Chondrocyte (in vitro differentiated cells): ENCODE data around the gene RASL11A. TPM values are rescaled to one million over a fixed set of nuclear protein-coding genes. Genes with fewer than 3 reads are reported as not detected.

Source experiments
- DNase-seq: peaks from one replicate; pipeline ENCODE4 v3.0.0; 2021; ENCODE audit warnings: mixed read lengths, low spot score
- H3K27ac Mint-ChIP-seq: one replicate; pipeline ENCODE4 v1.8.0; 2021; ENCODE audit warnings: mild to moderate bottlenecking, moderate library complexity, mixed read lengths; ENCODE audit not compliant: unreplicated experiment
- H3K27me3 Mint-ChIP-seq: 2 replicates; pipeline ENCODE4 v1.8.0; 2021; ENCODE audit warnings: low read depth, mixed read lengths
- H3K36me3 Mint-ChIP-seq: 2 replicates; pipeline ENCODE4 v1.8.0; 2021; ENCODE audit warnings: low read depth, mixed read lengths
- H3K4me1 Mint-ChIP-seq: 2 replicates; pipeline ENCODE4 v1.8.0; 2021; ENCODE audit warnings: low read depth, mild to moderate bottlenecking, mixed read lengths
- H3K4me3 Mint-ChIP-seq: one replicate; pipeline ENCODE4 v1.8.0; 2021; ENCODE audit warnings: mild to moderate bottlenecking, moderate library complexity, mixed read lengths; ENCODE audit not compliant: unreplicated experiment
- H3K9me3 Mint-ChIP-seq: 2 replicates; pipeline ENCODE4 v1.8.0; 2021; ENCODE audit warnings: low read depth, mixed read lengths
- total RNA-seq: library from RNA; stranded (reverse); gene quantifications from 3 replicates; pipeline ENCODE4 v1.2.1, GENCODE V29; 2021
- TF ChIP-seq, protein P1 (sequence below): fragments of 200-600 bp; sonication (generic); IDR thresholded peaks from 2 replicates; pipeline ENCODE4 v1.5.0; 2021; ENCODE audit warnings: antibody characterized with exemption, mild to moderate bottlenecking, moderate library complexity

Gene RASL11A
- total RNA-seq, 1 donor from 2014 or later, result 3.1 TPM

DNA sequence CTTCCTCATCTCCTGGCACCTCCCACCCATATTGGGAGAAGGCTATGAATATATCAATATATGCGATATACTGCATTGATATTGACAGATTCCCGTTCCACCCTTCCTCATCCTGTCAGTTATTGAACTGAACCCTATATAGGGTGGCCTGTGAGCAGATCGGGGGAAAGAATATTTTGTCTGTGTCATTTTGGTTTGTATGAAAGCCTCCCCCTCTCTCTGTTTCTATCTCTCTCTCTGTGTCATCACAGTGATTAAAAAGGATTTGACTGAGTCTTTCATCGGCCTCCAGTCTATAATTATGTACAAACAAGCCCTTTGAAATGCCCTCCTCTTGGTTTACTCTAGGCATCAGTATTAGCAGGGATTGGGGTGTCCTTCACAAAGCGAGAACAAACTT lies 35.7 kb downstream of the RASL11A start:
- no peaks in the 10 kb centered on the region for H3K36me3 Mint-ChIP-seq
- TF ChIP-seq, protein P1, sequence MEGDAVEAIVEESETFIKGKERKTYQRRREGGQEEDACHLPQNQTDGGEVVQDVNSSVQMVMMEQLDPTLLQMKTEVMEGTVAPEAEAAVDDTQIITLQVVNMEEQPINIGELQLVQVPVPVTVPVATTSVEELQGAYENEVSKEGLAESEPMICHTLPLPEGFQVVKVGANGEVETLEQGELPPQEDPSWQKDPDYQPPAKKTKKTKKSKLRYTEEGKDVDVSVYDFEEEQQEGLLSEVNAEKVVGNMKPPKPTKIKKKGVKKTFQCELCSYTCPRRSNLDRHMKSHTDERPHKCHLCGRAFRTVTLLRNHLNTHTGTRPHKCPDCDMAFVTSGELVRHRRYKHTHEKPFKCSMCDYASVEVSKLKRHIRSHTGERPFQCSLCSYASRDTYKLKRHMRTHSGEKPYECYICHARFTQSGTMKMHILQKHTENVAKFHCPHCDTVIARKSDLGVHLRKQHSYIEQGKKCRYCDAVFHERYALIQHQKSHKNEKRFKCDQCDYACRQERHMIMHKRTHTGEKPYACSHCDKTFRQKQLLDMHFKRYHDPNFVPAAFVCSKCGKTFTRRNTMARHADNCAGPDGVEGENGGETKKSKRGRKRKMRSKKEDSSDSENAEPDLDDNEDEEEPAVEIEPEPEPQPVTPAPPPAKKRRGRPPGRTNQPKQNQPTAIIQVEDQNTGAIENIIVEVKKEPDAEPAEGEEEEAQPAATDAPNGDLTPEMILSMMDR, result no peak
- no peak overlapping the region for H3K4me3 Mint-ChIP-seq
- no peaks in the 10 kb centered on the region for H3K4me1 Mint-ChIP-seq
- DNase-seq, result no peak
- peaks cover 18% of the 10 kb centered on the region for H3K27me3 Mint-ChIP-seq
- H3K9me3 Mint-ChIP-seq, result peaks cover 4% of the 10 kb centered on the region
- no peak overlapping the region for H3K27ac Mint-ChIP-seq

DNA sequence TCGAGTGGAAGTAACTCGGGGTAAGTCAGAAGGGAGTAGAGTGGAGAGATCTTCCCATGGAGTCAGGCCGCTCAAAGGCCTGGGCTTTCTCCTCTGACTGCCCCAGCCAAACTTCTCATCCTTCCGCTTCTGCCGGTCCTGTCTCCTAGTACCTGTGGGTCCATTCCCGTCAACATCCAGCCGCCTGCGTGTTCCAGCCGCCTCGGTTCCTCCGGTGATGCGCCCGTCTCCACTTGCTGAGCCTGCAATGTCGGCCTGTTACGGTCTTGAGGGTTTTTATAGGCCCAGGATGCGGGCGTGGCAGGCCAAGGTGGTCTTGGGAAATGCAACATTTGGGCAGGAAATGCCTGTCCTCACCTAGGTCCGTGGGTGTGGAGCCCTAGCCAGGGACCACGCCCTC lies 38.3 kb downstream of the RASL11A start:
- DNase-seq, result no peak
- TF ChIP-seq, protein P1, result no peak
- Mint-ChIP-seq H3K4me1 (peaks cover 6% of the 10 kb centered on the region), H3K9me3 (no peaks in the 10 kb centered on the region), H3K27me3 (peaks cover 20% of the 10 kb centered on the region), H3K4me3 (no peak overlapping the region), H3K36me3 (no peaks in the 10 kb centered on the region), H3K27ac (no peak overlapping the region)

DNA sequence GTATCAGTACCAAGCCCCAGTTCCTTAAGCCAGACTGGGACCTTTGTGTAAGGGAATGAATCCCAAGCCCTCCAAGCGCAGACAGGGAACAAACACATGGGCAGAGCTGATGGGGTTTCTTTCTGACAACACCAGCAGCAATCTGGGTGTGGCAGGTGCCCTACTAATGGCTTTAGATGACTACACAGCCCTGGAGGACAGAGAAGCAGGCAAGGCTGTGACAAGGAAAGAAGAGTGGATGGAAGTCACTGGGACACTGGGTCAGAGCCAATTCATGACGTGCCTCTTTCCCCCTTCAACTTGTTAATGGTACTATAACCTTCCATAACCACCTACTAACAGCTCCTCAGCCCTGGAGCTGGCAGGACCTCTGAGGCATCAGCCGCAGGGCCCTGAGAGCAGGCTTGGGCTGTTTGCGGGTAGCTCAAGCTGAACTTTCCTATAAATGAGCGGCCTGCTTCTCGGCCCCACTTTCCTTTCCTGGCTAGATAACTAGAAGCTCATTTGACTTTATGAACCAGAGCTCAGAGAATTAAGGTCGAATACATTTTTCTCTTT lies 38.9 kb downstream of the RASL11A start:
- TF ChIP-seq, protein P1, result no peak
- H3K4me3 Mint-ChIP-seq, result no peak overlapping the region

DNA sequence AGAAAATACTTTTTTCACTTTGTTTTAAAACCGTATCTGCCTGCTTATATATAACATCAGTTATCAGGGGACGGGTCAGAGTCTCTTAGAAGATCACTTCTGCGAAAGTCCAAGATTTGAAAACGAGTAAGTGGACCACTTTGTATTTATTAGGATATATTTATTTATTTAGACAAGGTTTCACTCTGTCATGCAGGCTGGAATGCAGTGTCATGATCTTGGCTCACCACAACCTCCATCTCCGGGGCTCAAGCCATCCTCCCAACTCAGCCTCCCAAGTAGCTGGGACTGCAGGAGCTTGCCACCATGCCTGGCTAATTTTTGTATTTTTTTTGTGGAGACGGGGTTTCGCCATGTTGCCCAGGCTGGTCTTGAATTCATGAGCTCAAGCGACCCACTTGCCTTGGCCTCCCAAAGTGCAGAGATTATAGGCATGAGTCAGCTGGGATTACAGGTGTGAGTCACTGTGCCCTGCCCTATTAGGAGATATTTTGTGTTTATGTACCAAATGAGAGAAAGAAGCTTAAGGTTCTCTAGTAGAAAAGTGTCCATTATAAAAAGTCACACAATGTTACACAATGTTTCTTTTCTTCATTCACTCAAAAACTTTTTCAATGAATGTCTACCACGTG lies 39.5 kb downstream of the RASL11A start:
- no peaks in the 10 kb centered on the region for H3K9me3 Mint-ChIP-seq
- H3K27me3 Mint-ChIP-seq, result peaks cover 20% of the 10 kb centered on the region
- peaks cover 6% of the 10 kb centered on the region for H3K4me1 Mint-ChIP-seq
- DNase-seq, result no peak
- TF ChIP-seq, protein P1, result no peak
- H3K36me3 Mint-ChIP-seq, result no peaks in the 10 kb centered on the region
- H3K27ac Mint-ChIP-seq, result no peak overlapping the region
- H3K4me3 Mint-ChIP-seq, result no peak overlapping the region

More for the DNA sequence above, 38.9 kb downstream of the RASL11A start:
- Mint-ChIP-seq H3K4me1 (peaks cover 6% of the 10 kb centered on the region), H3K36me3 (no peaks in the 10 kb centered on the region), H3K27me3 (peaks cover 20% of the 10 kb centered on the region), H3K27ac (no peak overlapping the region), H3K9me3 (no peaks in the 10 kb centered on the region)
- DNase-seq, result no peak

DNA sequence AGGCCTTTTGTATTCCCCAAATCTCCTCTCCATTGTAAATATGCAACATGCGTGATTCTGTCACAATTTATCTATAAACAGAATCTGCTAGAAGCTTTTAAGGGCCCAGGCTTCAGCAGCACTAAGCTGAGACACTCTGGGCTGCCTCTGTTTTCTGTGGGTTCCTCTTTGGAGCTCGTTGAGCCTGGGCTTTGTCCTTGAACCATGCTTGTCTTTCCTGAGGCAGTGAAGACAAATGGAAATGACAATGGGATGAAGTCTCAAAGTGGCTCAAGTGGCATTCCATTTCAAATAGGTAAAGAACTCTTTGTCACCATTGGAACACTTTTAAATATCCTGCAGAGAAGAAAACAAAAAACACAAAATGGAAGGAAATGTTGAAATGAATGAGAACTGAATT lies 40.3 kb downstream of the RASL11A start:
- no peaks in the 10 kb centered on the region for H3K9me3 Mint-ChIP-seq
- TF ChIP-seq, protein P1, result no peak
- no peak overlapping the region for H3K27ac Mint-ChIP-seq
- peaks cover 6% of the 10 kb centered on the region for H3K4me1 Mint-ChIP-seq
- H3K4me3 Mint-ChIP-seq, result no peak overlapping the region
- no peaks in the 10 kb centered on the region for H3K36me3 Mint-ChIP-seq
- DNase-seq, result no peak
- peaks cover 23% of the 10 kb centered on the region for H3K27me3 Mint-ChIP-seq
